ENCODE data around the gene GIGYF2.
"Not testable (repeated sequence)": the region's sequence is repeated elsewhere in the genome, so short reads cannot be mapped to it uniquely, and the experiment has no call there.

GIGYF2 gene

GRCh38 chr2:232697059-232697806 lies at the start of gene GIGYF2:
GIGYF2 (plus strand) TSS chr2:232697331; CDS start chr2:232735198, 37,867 bp downstream.
- DNase-seq = peak; percentile 59

- no peak for DNase-seq
Measured at GRCh38 chr2:232649033-232649432, 48.1 kb upstream of the GIGYF2 start.

DNA sequence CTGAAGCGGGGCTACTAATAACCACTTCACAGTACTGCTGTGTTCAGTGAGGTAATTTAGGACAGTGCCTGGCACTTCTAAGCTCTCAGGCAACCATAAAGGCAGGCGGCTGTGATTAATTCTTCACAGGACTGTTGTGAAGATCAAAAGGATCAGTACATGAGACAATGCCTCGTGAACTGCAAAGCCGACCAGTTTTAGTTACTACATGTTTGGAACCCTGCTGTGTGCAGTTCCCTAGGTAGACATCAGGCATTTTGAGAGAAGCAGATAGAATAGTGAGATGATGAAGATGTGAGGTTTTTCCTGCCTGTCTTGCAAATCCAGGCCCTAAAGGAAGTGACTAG lies 44.7 kb upstream of the GIGYF2 start:
- DNase-seq = no peak

DNA sequence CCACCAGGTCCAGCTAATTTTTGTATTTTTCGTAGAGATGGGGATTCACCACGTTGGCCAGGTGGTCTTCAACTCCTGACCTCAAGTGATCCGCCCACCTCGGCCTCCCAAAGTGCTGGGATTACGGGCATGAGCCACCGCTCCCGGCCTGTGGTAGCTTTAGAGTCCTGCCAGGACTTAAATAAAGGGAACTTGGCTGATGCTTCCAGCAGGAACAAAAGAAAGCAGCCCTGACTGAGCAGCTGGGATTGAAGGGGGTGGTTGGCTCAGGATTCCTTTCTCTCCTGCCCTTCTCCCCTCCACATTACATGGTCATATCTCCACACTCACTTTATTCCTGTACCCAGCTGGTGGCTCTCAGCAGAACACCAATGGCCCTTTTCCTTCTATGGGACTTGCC lies 43.7 kb upstream of the GIGYF2 start:
- DNase-seq = no peak

- no peak for DNase-seq
Measured at GRCh38 chr2:232655392-232655791, 41.7 kb upstream of the GIGYF2 start.

DNA sequence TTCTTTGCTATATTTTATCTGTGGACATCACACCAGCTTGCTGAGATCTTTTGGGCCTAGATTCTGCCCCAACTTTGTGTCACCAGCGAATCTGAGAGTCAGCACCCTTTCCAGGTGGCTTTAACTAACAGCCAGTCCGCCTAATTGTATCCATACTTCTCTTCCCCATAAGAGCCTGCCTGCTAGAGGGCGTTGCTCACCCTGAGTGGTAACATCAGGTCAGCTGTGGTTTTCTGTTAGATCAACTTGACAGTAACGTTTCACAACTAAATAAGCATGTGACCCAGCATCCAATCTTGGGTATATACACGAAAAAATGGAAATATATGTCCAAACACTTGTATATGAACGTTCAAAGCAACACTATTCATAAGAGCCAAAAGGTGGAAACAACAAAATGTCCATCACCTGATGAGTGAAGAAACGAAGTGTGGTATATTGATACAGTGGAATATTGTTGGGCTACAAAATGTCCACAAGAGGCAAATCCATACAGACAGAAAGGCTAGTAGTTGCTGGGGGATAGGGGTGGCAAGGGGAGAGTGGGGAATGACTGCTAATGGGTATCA lies 38.8 kb upstream of the GIGYF2 start:
- DNase-seq = no peak

DNA sequence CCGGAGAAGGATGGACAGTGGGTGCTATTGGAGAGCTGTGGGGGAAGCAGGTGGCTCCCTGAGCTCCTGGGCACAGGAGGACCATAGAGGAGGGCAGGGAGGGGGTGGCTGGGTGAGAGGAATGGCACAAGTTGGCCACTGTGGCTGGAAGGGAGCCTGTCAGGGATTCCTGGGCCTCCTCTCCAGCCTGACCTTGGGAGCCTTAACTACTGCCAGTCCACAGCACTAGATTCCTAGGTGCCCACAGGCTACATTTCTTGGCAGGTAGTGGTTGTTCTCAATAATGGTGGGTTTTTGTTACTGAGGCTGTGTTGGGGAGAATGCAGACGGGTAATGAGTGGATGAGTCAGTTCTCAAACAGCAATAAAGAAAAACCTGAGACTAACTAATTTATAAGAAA lies 37.8 kb upstream of the GIGYF2 start:
- DNase-seq = no peak

DNA sequence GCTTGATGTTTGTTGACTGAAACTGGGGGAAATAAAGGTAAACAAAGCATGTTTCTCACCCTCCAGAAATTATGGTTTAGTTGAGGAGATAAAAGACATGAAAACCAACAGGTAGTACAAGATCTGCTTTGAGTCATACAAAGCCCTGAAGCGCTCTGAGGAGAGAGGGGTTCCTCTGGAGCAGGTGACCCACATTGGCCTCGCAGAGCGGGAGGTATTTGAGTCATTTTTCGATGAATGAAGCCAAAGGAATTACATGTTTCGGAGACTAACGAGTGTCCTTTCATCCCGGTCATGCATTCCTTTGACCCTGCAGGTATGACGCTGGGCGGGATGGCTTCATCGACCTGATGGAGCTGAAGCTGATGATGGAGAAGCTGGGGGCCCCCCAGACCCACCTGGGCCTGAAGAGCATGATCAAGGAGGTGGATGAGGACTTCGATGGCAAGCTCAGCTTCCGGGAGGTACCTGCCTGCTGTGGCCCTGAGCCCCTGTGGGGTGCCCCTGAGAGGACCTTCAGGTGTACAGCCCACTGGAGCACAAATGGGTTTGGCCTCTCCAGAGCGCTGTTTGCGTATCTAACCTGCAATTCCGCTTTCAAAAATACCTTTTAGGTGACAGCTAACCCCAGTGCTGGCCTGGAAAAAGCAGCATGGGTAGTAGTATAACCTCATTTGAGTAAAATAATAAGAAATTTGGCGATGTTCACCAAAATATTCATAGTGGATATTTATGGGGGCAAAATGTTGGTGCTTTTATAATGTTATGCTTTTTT lies 34.5 kb upstream of the GIGYF2 start:
- no peak for DNase-seq

- DNase-seq = no peak
Measured at GRCh38 chr2:232666051-232666805, 30.9 kb upstream of the GIGYF2 start.

- peak; percentile 72 for DNase-seq
Measured at GRCh38 chr2:232667989-232668583, 29.0 kb upstream of the GIGYF2 start.

DNA sequence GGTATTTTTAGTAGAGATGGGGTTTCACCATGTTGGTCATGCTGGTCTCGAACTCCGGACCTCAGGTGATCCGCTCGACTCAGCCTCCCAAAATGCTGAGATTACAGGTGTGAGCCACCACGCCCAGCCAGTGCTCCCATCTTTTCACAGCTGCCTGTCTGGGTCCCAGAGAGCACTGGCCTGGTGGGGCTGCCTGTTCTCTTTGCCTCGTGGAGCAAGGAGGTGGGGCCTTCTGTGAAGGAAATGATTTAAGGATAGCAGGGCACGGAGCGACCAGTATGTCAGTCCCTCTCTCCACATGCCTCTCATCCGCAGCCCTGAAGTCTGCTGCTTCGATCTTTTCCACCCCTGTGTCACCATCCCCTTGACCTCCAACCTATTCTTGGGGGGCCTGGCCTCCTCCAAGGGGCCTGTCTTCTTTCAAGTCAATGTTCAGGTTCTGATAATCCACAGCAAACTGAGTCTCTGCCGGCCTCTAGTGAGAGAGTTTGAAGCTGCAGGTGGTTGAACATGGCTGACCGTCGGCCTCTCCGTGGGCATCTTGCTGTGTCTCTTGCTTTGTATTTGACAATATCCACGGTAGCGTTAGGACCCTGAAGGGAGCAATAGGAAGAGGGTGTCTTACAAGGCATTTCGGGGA lies 28.2 kb upstream of the GIGYF2 start:
- no peak for DNase-seq

GRCh38 chr2:232672588-232672987 lies 24.5 kb upstream of the GIGYF2 start:
- no peak for DNase-seq

- no peak for DNase-seq
Measured at GRCh38 chr2:232674491-232674890, 22.6 kb upstream of the GIGYF2 start.

DNA sequence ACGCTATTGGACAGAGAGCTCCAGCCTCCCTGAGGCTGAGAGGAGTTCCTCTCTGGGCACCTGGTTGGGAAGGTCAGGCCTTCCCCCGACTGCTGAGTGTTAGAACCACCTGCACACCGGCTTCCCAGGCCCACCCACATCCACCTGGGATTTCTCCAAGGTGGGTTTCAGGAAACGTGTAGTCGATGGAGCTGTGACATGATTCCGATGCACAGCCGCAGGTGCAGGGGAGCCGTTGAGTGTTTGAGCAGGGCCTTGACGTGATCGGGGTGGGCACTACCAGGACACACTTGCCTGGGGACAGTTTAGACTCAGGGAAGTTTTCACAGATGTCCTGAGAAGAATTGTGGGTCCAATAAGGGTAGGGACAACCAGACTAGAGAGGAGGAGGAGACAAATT lies 21.8 kb upstream of the GIGYF2 start:
- no peak for DNase-seq

GRCh38 chr2:232680006-232680405 lies 17.1 kb upstream of the GIGYF2 start:
- no peak for DNase-seq

- no peak for DNase-seq
Measured at GRCh38 chr2:232681527-232681926, 15.6 kb upstream of the GIGYF2 start.

DNA sequence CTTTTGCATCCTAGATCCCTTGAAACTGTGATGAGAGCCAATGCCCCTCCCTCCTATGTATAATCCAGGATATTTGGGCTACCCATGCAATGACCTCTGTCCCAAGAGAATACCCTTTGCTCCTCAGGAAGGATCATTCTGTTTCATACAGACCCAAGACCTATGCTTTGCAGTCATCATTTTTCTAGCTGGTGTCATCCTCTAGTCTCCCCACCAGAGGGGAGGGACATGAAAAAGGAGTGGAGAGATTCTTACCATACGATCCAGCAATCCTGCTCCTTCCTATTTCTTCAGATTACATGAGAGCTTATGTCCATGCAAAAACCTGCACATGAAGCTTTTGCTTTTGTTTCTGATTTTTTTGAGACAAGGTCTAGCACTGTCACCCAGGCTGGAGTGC lies 13.8 kb upstream of the GIGYF2 start:
- no peak for DNase-seq

GRCh38 chr2:232685391-232685790 lies 11.7 kb upstream of the GIGYF2 start:
- not testable (repeated sequence) for DNase-seq

- no peak for DNase-seq
Measured at GRCh38 chr2:232687382-232688160, 9.6 kb upstream of the GIGYF2 start.

DNA sequence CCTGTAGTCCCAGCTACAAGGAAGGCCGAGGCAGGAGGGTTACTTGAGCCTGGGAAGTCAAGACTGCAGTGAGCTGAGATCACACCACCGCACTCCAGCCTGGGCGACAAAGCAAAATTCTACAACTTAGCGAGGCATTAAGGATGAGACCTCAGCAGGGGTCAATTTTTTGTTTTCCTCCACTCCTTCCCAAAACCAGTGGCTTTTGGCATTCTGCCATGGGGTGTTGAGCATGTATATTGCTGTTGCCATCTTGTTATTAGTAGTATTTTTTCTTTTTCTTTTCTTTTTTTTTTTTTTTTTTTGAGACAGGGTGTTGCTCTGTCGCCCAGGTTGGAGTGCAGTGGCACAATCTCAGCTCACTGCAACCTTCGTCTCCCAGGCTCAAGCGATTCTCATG lies 8.9 kb upstream of the GIGYF2 start:
- DNase-seq = no peak

GRCh38 chr2:232689152-232689910 lies 7.8 kb upstream of the GIGYF2 start:
- DNase-seq = peak; percentile 17

All from NCI-H2081 treated with DMSO at 0.1 percent for 48 hours (cell line).